Osteocyte (in vitro differentiated cells): ENCODE results near the gene APLF. TPM values are rescaled to one million over a fixed set of nuclear protein-coding genes. Genes with fewer than 3 reads are reported as not detected.

Experiments
- DNase-seq: peaks from one replicate; pipeline ENCODE4 v3.0.0; 2021; ENCODE audit warnings: mixed read lengths; ENCODE audit not compliant: unreplicated experiment; ENCODE audit errors: extremely low spot score
- H3K27ac Mint-ChIP-seq: one replicate; pipeline ENCODE4 v1.8.0; 2021; ENCODE audit warnings: mild to moderate bottlenecking, mixed read lengths; ENCODE audit not compliant: unreplicated experiment
- H3K27me3 Mint-ChIP-seq: one replicate; pipeline ENCODE4 v1.8.0; 2021; ENCODE audit warnings: mixed read lengths; ENCODE audit not compliant: unreplicated experiment
- H3K36me3 Mint-ChIP-seq: one replicate; pipeline ENCODE4 v1.8.0; 2021; ENCODE audit warnings: mixed read lengths; ENCODE audit not compliant: unreplicated experiment
- H3K4me1 Mint-ChIP-seq: one replicate; pipeline ENCODE4 v1.8.0; 2021; ENCODE audit warnings: mixed read lengths; ENCODE audit not compliant: unreplicated experiment
- H3K4me3 Mint-ChIP-seq: one replicate; pipeline ENCODE4 v1.8.0; 2021; ENCODE audit warnings: mild to moderate bottlenecking, moderate library complexity, mixed read lengths; ENCODE audit not compliant: unreplicated experiment
- H3K9me3 Mint-ChIP-seq: one replicate; pipeline ENCODE4 v1.8.0; 2021; ENCODE audit warnings: mixed read lengths; ENCODE audit not compliant: unreplicated experiment
- CTCF ChIP-seq: fragments of 200-600 bp; sonication (generic); IDR thresholded peaks from 2 replicates; pipeline ENCODE4 v1.5.0; 2021; ENCODE audit warnings: antibody characterized with exemption, mild to moderate bottlenecking, moderate library complexity
- total RNA-seq: library from RNA; stranded (reverse); gene quantifications from 2 replicates; pipeline ENCODE4 v1.2.1, GENCODE V29; 2021

The APLF gene
- total RNA-seq, 1 donor from 2014 or later, result 6.4 TPM

DNA sequence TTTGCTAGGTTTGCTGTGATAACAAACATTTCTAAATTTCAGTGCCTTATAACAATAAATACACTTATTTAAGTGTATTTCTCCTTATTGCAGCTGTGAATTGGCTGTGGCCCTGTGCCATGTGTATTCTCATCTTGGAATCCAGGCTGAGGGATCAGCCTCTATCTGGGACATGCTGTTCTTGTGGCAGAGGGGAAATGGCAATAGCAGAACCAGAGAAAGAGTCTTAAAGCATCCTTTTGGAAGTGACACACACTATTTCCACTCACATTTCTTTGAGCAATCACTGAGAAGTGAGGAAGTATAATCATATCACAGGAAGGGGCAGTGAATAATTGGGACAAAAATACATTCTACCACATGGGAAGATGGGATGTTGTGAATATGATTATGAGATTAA is 109.8 kb downstream of the APLF start:
- no peaks in the 10 kb centered on the region for H3K27me3 Mint-ChIP-seq
- no peaks in the 10 kb centered on the region for H3K4me1 Mint-ChIP-seq
- peaks cover 14% of the 10 kb centered on the region for H3K36me3 Mint-ChIP-seq
- H3K9me3 Mint-ChIP-seq, result peaks cover 3% of the 10 kb centered on the region
- no peak for TF ChIP-seq CTCF
- no peak overlapping the region for H3K27ac Mint-ChIP-seq
- H3K4me3 Mint-ChIP-seq, result no peak overlapping the region
- DNase-seq, result no peak

DNA sequence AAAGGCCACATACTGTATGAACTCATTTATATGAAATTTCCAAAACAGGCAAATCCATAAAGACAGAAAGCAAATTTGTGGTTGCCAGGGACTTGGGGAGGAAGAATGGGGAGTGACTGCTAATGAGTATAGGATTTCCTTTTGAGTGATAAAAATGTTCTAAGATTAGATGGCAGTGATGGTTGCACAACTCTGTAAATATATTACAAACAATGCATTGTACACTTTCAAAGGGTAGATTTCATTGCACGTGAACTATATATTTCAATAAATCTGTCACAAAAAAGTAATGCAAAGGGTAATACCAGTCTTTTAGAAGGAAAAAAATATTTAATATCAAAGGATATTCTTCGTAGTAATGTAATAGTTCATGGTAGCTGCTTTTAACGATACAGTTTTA is 112.3 kb downstream of the APLF start:
- Mint-ChIP-seq H3K27ac (no peak overlapping the region), H3K36me3 (peaks cover 10% of the 10 kb centered on the region), H3K9me3 (peaks cover 3% of the 10 kb centered on the region), H3K4me1 (no peaks in the 10 kb centered on the region), H3K4me3 (no peak overlapping the region), H3K27me3 (no peaks in the 10 kb centered on the region)
- no peak for DNase-seq
- no peak for TF ChIP-seq CTCF

- Mint-ChIP-seq H3K36me3 (no peaks in the 10 kb centered on the region), H3K27ac (no peak overlapping the region), H3K4me1 (no peaks in the 10 kb centered on the region), H3K27me3 (no peaks in the 10 kb centered on the region), H3K9me3 (no peaks in the 10 kb centered on the region), H3K4me3 (no peak overlapping the region)
- no peak for TF ChIP-seq CTCF
- DNase-seq, result no peak
Measured at GRCh38 chr2:68588589-68588988, 121.2 kb downstream of the APLF start.

DNA sequence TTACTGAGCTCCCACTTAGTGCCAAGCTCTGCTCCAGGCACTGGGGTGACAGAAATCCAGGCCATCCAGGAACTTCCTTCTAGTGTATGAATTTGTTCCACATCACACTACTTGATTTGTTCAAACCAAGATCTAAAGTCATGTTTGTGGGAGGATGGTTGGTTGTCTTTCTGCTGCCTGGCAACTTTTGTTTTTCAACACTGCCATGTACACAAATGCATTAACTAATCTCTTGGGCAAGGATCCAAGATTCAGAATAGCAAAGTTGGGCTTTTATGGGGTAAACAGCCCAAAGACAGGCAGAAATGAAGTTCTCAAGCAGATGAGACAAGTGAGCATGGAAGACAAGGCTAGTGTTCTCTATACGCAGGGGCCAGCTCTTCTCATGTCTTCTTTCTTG is 122.6 kb downstream of the APLF start:
- Mint-ChIP-seq H3K4me1 (peaks cover 7% of the 10 kb centered on the region), H3K27ac (no peak overlapping the region), H3K4me3 (no peak overlapping the region), H3K36me3 (no peaks in the 10 kb centered on the region), H3K9me3 (no peaks in the 10 kb centered on the region), H3K27me3 (no peaks in the 10 kb centered on the region)
- DNase-seq, result no peak
- TF ChIP-seq CTCF, result no peak

- Mint-ChIP-seq H3K4me3 (no peak overlapping the region), H3K36me3 (no peaks in the 10 kb centered on the region), H3K9me3 (no peaks in the 10 kb centered on the region), H3K27ac (no peak overlapping the region), H3K4me1 (peaks cover 10% of the 10 kb centered on the region), H3K27me3 (no peaks in the 10 kb centered on the region)
- TF ChIP-seq CTCF, result no peak
- DNase-seq, result no peak
Measured at GRCh38 chr2:68590702-68591101, 123.3 kb downstream of the APLF start.
